GM21717 (cell line): ENCODE measurements around the gene HNRNPA3.
A peak's percentile ranks its signal among the peaks of the same experiment; 100 is the strongest.
"Not testable (repeated sequence)": the region's sequence is repeated elsewhere in the genome, so short reads cannot be mapped to it uniquely, and the experiment has no call there.

Experiments
- ATAC-seq: cut with Tn5 transposase; IDR thresholded peaks from one replicate; pipeline ENCODE4 v1.9.1; 2021; ENCODE audit warnings: mild to moderate bottlenecking, moderate library complexity; ENCODE audit not compliant: unreplicated experiment

HNRNPA3 gene

GRCh38 chr2:177232098-177232704, 19.6 kb downstream of the HNRNPA3 start:
- ATAC-seq = no peak

DNA sequence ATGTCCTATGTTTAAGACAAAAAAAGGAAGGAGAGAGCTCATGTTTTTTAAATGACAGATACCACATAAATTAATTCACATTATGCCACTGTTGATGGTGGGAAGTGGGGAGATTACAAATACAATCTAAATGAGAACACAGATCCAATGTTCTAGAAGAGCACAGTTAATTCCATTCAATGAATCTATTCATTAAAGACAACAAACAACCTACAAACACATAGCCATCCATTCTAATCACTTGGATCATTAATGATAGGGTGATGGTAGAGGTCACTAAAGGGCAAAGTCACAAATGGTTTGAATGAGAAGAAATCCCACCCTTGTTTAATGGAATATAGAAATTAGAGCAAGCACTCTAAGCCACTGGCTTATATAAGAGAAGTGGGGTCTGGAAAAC, 21.7 kb downstream of the HNRNPA3 start:
- no peak for ATAC-seq

DNA sequence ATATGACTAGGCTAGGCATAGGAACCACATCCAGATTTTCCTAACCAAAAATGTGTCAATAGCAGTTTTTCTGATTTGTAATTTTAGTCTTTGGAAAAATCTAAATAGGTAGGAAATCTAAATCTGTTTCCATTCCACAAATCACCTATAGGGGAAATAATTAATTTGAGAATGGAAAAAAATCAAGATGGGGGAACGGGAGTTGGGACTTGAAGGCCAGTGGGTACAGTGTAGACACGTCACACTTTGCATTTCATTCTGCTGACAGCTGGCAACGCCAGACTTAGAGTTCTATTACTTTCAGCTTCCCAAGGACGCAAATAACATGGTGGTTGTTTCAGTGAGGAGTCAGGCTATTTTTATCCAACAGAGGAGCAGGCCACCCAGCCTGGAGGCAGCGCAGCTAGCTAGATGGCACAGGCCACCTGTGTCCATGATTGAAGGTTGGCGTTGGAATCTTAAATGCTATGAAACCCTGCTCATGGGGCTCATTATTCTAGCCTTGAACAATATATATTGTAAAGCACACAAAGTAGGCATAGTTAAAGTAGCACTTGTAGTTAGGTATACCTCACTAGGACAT, 23.4 kb downstream of the HNRNPA3 start:
- no peak for ATAC-seq

GRCh38 chr2:177237932-177238331, 25.3 kb downstream of the HNRNPA3 start:
- ATAC-seq = no peak

GRCh38 chr2:177239053-177239452, 26.5 kb downstream of the HNRNPA3 start:
- no peak for ATAC-seq

- peak; percentile 65 for ATAC-seq
These were observed 27.5 kb downstream of the HNRNPA3 start for GRCh38 chr2:177239932-177240630.

- no peak for ATAC-seq
These were observed 29.1 kb downstream of the HNRNPA3 start for GRCh38 chr2:177241711-177242120.

DNA sequence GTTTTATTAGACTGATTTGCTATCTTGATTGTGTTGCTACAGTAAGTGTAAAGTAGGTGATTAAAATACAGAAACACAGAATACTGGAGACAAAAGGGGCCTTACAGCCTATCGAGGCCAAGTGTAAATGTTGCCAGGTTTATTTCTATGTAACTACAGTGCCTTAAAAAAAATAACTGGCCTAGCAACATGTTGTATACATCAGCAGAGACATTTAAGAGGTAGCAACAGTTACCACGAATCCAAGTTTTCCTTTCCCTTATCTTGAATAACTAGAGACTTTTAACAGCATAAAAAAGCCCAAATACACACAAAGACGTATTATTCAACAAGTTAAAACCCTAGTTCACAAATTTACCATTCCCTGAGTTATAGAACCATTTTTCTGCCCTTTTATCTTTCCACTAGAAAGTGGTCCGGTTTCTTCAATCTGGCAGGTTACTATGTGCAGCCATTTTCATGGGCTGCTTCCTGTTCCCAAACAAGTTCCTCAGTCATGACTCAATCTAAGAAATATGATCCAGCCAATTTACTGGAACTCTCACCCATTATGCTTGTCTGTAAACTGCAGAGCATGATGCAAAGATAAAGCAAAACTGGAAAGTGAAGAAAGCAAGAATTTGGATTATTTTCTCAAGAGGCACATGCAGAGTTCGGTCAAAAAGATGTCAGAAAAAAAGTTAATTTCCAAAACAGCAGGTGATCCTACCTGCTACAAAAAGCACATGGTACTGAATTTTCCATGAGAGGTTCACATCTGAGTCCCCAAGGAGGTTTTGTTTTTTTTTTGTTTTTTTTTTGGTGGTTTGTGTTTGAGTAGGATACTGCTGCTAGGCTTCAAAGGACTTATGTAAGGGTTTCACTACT, 29.8 kb downstream of the HNRNPA3 start:
- no peak for ATAC-seq

- ATAC-seq = no peak
These were observed 30.5 kb downstream of the HNRNPA3 start for GRCh38 chr2:177243073-177243472.

GRCh38 chr2:177243476-177243875, 30.9 kb downstream of the HNRNPA3 start:
- ATAC-seq = no peak

DNA sequence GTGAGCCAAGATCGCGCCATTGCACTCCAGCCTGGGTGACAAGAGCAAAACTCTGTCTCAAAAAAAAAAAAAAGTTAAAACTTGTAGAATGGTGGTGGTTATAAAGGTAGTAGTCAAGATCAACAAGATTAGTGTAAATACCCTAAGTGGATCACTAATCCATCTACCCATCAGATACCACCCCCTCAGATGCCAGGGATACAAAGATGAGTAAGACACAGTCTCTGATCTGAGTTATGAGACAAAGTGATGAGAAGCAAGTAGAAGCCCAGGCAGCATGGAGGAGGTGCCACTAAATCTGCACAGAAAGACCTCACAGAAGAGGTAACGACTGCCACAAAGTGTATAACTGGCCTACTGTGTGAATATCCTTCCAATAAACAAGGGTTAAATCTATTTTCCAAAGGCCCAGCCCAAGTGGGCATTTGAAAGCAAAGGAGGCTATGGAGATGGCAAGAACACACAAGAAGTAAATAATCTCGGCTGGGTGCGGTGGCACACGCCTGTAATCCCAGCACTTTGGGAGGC, 31.7 kb downstream of the HNRNPA3 start:
- ATAC-seq = no peak

GRCh38 chr2:177245010-177245422, 32.4 kb downstream of the HNRNPA3 start:
- ATAC-seq = no peak

GRCh38 chr2:177246000-177246399, 33.4 kb downstream of the HNRNPA3 start:
- no peak for ATAC-seq

- not testable (repeated sequence) for ATAC-seq
These were observed 34.0 kb downstream of the HNRNPA3 start for GRCh38 chr2:177246523-177247030.

DNA sequence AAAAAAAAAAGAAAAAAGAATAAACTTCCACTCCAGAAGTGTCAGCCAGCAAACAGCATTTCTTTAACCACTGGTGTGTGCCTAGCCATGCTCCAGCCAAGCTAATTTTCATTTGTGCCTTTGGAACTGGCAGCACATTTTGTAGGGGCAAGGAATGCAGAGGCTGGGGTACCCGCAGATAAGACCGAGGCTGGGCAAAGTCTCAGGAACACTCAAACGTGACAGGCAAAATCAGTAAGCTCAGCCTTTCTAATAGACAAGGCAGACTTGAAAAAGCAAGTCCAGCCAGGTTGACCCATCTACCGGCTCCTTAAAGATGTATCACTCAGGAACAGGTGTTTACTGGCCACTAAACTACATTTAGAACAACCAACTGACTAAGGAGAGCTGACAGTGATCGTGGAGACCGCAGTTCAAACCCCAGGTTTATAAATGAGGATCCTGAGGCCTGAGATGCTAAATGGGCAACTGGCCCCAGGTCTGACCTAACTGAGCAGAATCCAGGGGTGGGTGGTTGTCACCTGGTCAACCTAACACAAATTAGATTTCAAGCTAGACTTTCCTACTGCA, 35.2 kb downstream of the HNRNPA3 start:
- ATAC-seq = no peak

GRCh38 chr2:177249038-177249437, 36.4 kb downstream of the HNRNPA3 start:
- ATAC-seq = no peak

DNA sequence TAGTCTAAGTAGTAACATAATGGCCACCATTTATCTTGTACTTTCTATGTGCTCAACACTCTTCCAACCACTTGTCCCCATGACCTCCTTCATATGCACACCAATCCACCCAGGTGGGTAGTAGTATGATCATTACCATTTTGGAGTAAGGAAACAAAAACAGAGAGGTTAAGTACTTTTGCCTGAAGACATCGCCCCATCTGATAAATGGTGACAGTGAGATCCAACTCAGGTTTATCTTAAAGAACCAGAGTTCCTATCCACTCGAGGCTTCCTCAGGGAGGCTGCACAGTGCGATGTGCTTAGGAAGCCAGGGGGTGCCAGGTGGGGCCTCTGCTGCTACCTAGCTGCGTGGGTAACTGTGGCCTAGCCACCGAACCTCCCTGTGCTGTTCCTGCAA, 37.9 kb downstream of the HNRNPA3 start:
- ATAC-seq = no peak

- no peak for ATAC-seq
These were observed 38.6 kb downstream of the HNRNPA3 start for GRCh38 chr2:177251165-177251542.

DNA sequence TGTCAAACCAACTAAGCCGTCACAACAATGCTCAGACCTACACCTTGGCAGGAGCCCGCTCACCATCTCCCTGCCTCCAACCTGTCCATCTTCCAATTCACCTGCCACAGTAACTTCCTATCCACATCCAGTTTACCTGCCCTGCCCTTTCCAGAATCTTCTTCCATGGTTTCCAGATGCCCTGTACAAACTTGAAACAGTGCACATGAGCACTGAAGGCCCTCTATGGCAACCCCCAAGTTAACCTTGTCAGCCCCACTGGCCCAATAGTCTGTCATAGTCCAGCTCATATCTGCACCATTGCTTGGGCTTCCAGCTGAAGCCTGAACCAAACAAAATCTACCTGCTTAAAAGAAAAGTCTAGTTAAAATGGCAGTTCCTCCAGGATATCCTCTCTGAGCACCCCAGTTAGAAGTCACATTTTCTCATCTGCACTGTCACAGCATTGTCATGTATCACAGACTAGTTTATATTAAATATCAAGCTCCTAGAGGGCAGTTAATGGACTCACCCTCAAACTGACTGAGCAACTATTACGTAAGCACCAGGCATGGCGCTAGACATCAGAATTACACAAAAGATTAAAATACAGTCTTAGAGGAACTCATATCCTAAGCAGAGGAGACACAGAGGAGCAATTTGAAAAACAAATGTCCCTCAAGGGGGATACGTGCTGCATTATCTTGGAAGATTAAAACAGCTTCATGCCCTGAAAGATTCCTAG, 40.4 kb downstream of the HNRNPA3 start:
- ATAC-seq = no peak

- ATAC-seq = no peak
These were observed 41.1 kb downstream of the HNRNPA3 start for GRCh38 chr2:177253704-177254103.
